HG02763 (cell line): ENCODE results near the gene RFX8.
"Not testable (repeated sequence)": the region's sequence is repeated elsewhere in the genome, so short reads cannot be mapped to it uniquely, and the experiment has no call there.

ENCODE experiments used
- ATAC-seq: cut with Tn5 transposase; IDR thresholded peaks from one replicate; pipeline ENCODE4 v1.9.1; 2021; ENCODE audit warnings: mild to moderate bottlenecking, moderate library complexity; ENCODE audit not compliant: unreplicated experiment

RFX8 gene

DNA sequence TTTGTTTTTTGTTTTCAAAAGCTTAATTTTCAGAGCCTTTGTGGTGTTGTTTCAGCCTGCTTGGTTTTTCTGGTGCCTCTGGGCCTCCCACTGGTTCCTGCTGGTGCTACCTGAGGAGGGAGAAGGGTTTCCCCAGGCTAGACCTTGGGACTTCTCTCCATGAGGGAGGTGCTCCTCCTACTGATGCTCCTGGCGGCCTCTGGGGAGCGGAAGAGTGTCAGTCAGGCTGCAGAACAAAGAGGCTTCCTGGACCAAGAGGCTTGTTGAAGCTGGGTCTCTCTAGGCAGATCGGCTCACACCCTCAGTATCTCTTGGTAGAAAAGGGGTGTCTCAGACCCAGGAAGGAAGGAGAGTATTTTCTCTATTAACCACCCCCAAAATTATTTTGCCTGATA is 32.2 kb downstream of the RFX8 start:
- ATAC-seq = no peak

- no peak for ATAC-seq
Measured at GRCh38 chr2:101442042-101442666, 32.8 kb downstream of the RFX8 start.

DNA sequence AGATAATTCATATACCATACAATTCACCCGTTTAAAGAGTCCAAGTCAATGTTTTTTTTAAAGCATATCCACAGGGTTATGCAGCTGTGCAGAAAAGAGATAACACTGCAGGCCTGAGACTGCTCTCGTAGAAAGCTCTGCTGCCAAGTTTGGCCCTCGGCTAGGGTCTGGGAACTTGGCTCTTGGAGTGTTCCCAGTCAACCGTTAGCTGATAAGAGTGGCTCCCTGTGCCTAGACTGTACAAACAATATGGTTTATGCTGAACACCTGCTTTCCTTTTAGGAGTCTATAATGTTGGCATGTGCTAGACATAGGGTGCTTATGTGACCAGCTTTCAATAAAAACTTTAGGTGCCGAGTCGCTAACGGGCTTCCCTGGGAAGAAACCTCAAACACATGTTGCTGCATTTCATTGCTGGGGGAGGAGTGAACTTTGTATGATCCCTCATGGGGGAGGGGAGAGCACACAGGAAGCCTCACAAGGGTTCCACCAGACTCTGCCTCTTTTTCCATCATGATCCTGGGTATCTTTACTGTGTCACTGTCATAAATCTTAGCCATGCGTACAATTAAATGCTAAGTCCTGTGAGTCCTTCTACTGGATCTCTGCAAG is 34.7 kb downstream of the RFX8 start:
- ATAC-seq = no peak

DNA sequence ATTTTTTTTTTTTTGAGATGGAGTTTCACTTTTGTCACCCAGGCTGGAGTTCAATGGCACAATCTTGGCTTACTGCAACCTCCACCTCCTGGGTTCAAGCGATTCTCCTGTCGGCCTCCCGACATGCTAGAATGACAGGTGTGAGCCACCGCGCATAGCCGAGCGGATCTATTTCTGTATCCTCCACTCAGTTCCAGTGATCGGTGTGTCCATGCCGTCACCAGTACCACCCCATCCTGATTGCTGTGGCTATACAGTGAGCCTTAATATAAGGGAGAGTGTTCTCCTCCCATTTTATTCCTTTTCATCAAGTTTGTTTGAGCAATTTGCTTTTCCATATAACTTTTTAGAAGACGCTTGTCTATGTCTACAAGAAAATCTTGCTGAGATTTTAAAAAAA is 35.2 kb downstream of the RFX8 start:
- ATAC-seq = no peak

GRCh38 chr2:101438555-101438954 is 36.4 kb downstream of the RFX8 start:
- not testable (repeated sequence) for ATAC-seq

- ATAC-seq = no peak
Measured at GRCh38 chr2:101435001-101435862, 39.7 kb downstream of the RFX8 start.

DNA sequence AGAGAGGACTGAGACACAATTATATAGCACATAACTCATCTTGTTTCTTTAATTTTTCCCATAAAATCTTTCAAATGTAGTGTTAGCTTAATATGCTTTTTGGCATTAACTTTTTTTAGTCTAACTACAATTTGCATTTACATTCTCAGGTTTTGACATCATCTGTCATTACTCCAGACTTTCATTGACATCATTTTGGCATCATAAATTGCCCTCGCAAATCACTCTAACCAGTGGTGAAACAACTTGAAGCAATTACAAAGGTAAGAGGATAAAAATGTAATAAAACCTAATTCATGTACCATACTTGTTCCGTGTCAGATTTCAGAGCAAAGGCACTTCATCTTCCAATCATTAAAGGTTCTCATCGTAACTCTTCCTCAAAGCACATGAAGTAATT is 41.4 kb downstream of the RFX8 start:
- ATAC-seq = no peak

DNA sequence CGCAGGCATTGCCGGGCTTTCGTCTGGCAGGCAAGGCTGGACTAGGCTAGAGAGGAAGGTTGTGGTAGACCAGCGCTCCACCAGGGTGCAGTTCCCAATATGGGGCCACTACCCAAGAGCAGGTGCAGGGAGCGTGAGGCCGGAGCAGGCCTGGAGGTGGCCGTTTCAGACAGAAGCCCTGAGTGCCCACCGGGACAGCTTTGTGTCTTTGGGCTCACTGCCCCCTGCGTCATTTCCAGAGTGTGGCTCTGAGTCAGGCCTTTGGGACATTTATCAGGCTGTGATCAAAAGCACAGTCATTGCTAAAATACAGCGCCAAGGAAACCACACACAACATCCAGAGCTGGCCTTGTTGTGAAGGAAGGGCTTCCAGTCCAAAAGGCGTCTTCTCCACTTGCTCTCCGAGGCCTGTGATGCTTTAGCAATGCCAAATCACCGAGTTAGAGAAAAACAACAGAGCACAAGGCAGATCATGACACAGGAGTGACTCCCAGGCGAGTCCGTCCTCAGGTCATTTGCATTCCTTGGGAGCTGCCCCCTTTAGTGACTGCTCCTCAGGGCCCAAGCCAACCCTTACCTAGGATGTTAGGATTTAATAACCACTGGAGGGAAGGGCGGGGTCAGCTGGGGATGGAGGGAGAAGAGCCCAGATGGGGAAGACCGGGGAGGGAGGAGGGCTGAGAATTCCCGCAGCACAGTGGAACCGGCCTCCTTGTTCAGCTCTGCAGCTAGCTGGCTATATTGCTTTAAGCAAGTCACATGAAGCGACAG is 42.3 kb downstream of the RFX8 start:
- ATAC-seq = no peak

DNA sequence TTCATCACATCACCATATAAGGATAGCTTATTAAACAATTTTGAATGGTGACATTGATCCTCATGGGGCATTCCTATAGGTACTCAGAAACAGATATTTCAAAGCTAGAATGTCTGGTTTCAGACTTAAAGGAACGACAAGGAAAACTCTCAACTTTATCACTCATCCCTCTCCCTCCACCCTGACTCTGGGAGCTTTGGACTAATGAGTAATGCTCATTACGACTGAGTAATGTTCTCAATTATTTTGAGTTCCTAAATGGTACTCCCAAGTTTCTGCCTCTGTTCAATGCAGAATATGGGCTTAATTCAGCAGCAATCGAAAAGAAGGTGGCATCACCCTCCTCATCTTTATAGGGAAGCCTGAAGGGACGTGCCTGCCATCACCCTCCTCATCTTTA is 43.4 kb downstream of the RFX8 start:
- no peak for ATAC-seq

DNA sequence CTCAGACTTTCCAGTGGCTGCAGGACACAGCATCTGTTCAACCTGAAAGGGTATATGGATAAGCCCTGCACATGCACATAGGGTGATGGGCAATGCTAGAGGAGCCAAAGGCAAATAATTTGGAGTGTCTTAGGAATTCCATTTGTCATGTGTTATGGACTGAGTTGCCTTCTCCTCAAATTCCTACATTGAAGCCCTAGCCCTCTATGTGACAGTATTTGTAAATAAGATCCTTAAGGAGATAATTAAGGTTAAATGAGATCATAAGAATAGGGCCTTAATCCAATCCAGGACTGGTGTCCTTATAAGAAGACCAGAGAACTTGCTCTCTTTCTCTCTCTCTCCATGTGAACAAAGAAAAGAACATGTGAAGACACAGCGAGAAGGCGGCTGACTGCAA is 44.8 kb downstream of the RFX8 start:
- no peak for ATAC-seq

DNA sequence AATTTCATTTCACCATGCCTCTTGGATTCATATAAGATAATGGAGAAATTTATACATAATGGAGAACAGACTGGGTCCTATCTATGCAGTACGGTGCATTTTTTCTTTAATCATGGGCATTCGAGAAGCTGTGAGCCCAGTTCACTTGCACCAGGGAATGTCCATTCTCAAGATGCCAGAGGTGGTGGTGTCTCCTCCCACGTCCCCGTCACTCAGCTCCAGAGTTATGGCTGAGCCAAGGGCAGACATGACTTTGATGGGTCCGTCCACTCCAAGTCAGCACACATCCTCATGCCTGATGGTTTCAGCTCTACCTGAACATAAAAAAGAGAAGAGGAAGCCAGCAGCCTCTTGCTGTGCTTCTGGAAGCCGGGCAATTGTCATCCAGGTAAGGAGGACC is 45.5 kb downstream of the RFX8 start:
- no peak for ATAC-seq

- no peak for ATAC-seq
Measured at GRCh38 chr2:101428422-101429176, 46.3 kb downstream of the RFX8 start.

DNA sequence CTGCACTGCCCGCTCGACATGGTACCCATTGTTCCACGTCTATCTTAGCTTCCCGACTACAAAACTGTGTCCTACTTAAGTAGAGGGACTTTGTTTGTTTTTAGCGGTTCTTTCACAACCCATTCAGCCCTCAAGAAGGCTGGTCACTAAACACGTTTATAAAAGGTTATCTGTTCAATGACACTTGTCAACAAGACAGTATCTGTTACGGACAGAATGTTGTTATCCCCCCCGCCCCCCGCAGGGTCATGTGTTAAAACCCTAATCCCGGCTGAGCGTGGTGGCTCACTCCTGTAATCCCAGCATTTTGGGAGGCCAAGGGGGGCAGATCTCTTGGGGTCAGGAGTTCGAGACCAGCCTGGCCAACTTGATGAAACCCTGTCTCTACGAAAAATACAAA is 47.2 kb downstream of the RFX8 start:
- no peak for ATAC-seq

- ATAC-seq = no peak
Measured at GRCh38 chr2:101427240-101427639, 47.7 kb downstream of the RFX8 start.

DNA sequence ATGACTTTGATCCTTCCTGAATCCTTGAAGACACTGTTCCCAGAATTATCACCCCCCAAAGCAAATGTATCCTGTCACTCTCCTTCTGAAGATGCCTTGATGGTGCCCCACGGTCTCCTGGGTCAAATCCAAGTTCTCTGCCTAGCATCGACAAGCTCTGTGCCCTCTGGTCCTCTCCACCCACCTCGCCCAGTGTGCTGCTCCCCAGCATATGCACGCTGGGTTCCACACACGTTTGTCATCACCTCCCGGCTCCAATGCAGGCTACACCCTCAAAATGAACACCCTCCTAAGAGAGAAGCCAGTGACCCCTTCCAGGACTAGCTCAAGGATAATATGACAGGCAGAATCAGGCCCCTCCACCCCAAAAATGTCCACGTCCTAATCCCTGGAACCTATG is 48.1 kb downstream of the RFX8 start:
- no peak for ATAC-seq

- no peak for ATAC-seq
Measured at GRCh38 chr2:101420623-101421022, 54.3 kb downstream of the RFX8 start.

GRCh38 chr2:101419096-101419663 is 55.7 kb downstream of the RFX8 start:
- no peak for ATAC-seq

DNA sequence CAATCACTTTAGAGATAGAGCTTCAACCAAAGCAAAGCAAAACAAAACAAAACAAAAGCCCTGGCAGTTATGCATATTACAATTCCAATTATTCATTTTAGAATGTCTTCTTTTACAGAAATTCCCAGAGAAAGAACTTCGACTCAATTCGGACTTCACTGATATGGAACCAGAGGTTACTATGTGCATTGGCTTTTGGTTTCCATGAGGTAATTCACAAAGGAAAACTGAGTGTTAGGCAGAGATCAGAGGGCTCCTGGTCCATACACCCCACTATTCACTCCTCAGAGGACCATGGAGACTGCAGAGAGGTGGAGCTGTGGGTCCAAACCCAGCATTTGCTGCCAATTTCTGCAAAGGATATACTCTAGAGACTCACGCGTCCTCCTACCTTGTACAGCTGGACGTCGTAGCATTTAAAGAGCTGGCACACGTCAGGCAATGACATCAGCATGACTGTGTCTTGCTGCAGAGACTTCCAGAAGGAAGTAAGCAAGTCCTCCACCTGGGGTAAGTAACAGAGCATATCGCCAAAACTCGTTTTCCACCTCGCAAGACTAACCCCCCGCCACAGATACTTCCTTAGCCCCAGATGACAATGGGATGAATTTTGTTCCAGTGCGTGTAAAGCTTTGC is 56.3 kb downstream of the RFX8 start:
- no peak for ATAC-seq

- ATAC-seq = no peak
Measured at GRCh38 chr2:101416609-101417008, 58.3 kb downstream of the RFX8 start.

DNA sequence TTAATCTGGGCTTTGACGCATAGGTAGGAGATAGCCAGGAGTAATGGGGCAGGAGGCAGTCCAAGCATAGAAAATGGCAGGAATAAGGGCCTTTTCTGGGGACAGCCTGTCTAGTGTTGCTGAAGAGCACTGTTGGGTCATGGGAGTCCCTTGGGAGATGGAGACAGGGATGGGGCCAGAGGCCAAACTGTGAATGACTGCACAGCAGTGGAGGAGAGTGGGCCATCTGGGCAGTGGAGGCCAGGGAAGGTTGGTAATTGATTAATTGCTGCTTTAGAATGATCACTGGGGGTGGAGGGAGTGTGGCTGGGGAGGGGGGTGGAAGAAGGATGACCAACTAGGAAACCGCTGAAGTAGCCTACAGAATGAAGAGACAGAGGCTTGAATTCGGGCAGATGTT is 59.0 kb downstream of the RFX8 start:
- no peak for ATAC-seq
